ENCODE measurements around the gene UIMC1. TPM values are rescaled to one million over a fixed set of nuclear protein-coding genes. Genes with fewer than 3 reads are reported as not detected.
"Not testable (repeated sequence)": the region's sequence is repeated elsewhere in the genome, so short reads cannot be mapped to it uniquely, and the experiment has no call there.

Gene UIMC1
- total and polyA plus RNA-seq, 2 of the 4 experiments (the other 2 are of a cell fraction): 19.5 to 27.6 TPM

GRCh38 chr5:177048531-177048930 is 42.0 kb upstream of the UIMC1 start:
- H3K4ac ChIP-seq (ENCODE audit: low read depth, low read length); H2AK9ac ChIP-seq (replicated peaks; ENCODE audit: low read depth, low read length, poor library complexity); H3K18ac ChIP-seq (ENCODE audit: low read depth, low read length); H2BK15ac ChIP-seq (ENCODE audit: low read depth, low read length); H3K4me2 ChIP-seq (ENCODE audit: low read depth, low read length); H2BK5ac ChIP-seq (ENCODE audit: low read depth, low read length, poor library complexity, severe bottlenecking); H3K9me1 ChIP-seq (ENCODE audit: insufficient read depth, low read length); H3K79me1 ChIP-seq (ENCODE audit: low read depth in 1 of 2, low read length in 2 of 2); H4K20me1 ChIP-seq (ENCODE audit: insufficient read depth, low read length); H4K8ac ChIP-seq (ENCODE audit: low read depth in 2 of 2, low read length in 2 of 2); H3K27ac ChIP-seq (ENCODE audit: insufficient read depth, low read length); H2AFZ ChIP-seq (replicated peaks; ENCODE audit: low read length, poor library complexity); ATAC-seq (ENCODE audit: low read depth); H2BK20ac ChIP-seq (ENCODE audit: low read depth, low read length); H3K56ac ChIP-seq (ENCODE audit: extremely low read depth, insufficient read depth, low read length); BruUV-seq (replicated peaks); H2AK5ac ChIP-seq (ENCODE audit: low read depth, low read length); H3K23ac ChIP-seq (ENCODE audit: low read depth, low read length); H2BK120ac ChIP-seq (ENCODE audit: low read depth, low read length); intact Hi-C loops (cut with micrococcal nuclease); H3K14ac ChIP-seq (replicated peaks; ENCODE audit: low read depth, low read length); in situ Hi-C loops (cut with MboI; ENCODE audit: low sequenced_read_pairs); dilution Hi-C loops (cut with HindIII; ENCODE audit: low sequenced_read_pairs, unreplicated experiment); CTCF ChIA-PET; H3K4me1 ChIP-seq (ENCODE audit: control insufficient read depth, insufficient read depth, low read length); H4K91ac ChIP-seq (ENCODE audit: insufficient read depth, low read depth, low read length); H3K9ac ChIP-seq (ENCODE audit: low read depth, low read length); H3K9me3 ChIP-seq (ENCODE audit: control insufficient read depth, insufficient read depth, low read length); H4K5ac ChIP-seq (ENCODE audit: low read depth, low read length); DNase-seq; POLR2A ChIA-PET (ENCODE audit: unreplicated experiment); H3K4me3 ChIP-seq (ENCODE audit: insufficient read depth, low read depth, low read length); H3K27me3 ChIP-seq (ENCODE audit: control insufficient read depth, insufficient read depth, low read length): not testable (repeated sequence)
- peaks cover 32% of the 10 kb centered on the region for H3K36me3 ChIP-seq (ENCODE audit: control insufficient read depth, insufficient read depth, low read length)
- no CpG with 5 or more reads among the region's 7 CpGs for WGBS, 2 experiments (ENCODE audit: extremely low coverage in 2 of 2, insufficient read length in 1 of 2)

Data from IMR-90 (cell line).